ENCODE data around the gene SSH2. TPM values are rescaled to one million over a fixed set of nuclear protein-coding genes. Genes with fewer than 3 reads are reported as not detected.
"Not testable (repeated sequence)": the region's sequence is repeated elsewhere in the genome, so short reads cannot be mapped to it uniquely, and the experiment has no call there.

SSH2 gene
- total and polyA plus RNA-seq, 5 donors from 2014 or later: 27.2 to 90.4 (median 38.2) TPM

DNA sequence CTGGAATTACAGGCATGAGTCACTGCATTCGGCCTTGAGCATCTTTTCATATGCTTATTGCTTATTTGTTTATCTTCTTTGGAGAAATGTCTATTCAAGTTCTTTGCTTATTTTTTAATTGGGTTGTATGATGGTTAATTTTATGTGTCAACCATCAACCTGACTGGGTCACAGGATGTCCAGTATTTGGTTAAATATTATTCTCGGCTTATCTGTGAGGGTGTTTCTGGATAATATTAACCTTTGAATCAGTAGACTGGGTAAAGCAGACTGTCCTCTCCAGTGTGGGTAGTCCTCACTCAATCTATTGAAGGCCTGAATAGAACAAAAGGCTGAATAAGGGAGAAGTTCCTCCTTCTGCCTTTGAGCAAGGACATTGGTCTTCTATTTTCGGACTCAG, 142.0 kb downstream of the SSH2 start:
- Mint-ChIP-seq H3K4me3 (no peak overlapping the region), H3K9me3 (no peaks in the 10 kb centered on the region), H3K36me3 (peaks cover 17% of the 10 kb centered on the region), H3K4me1 (peaks cover 0 to 8% (median 0%) of the 10 kb centered on the region in 4 donors), H3K27me3 (no peaks in the 10 kb centered on the region), H3K27ac (no peak overlapping the region)
- Histone ChIP-seq H3K9me3 (ENCODE audit: control insufficient read depth in 2 of 2, low read length in 2 of 2) (no peaks in the 10 kb centered on the region), H3K27me3 (ENCODE audit: control insufficient read depth, insufficient read depth, low read length) (no peaks in the 10 kb centered on the region), H3K27ac (ENCODE audit: insufficient read depth, low read length, poor library complexity, severe bottlenecking) (no peak overlapping the region), H3K4me1 (ENCODE audit: control insufficient read depth, insufficient read depth, low read length, poor library complexity, severe bottlenecking) (no peaks in the 10 kb centered on the region), H3K36me3 (ENCODE audit: control insufficient read depth, insufficient read depth, low read length) (peaks cover 4% of the 10 kb centered on the region), H3K4me3 (ENCODE audit: low read depth, low read length) (no peak overlapping the region)
- ATAC-seq (ENCODE audit: low read depth in 2 of 2) (no peak), DNase-seq (no peak)

DNA sequence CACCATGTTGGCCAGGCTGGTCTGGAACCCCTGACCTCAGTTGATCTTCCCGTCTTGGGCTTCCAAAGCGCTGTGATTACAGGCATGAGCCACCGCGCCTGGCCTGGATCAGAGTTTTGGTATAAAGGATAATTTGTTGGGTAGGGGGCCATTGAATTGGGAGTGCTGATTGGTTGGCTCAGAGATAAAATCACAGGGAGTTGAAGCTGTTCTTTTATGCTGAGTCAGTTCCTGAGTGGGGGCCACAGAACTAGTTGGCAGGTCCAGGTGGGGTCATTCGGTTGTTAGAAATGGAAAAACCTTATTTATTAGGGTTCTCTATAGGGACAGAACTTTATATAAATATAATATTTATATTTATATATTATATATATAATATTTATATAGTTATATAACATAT, 147.1 kb downstream of the SSH2 start:
- H3K36me3 ChIP-seq (ENCODE audit: control insufficient read depth, insufficient read depth, low read length): no peaks in the 10 kb centered on the region
- ATAC-seq (ENCODE audit: low read depth in 2 of 2) (no peak), DNase-seq (no peak)
- Mint-ChIP-seq H3K4me1 (peaks cover 8 to 13% (median 9%) of the 10 kb centered on the region in 4 donors), H3K36me3 (peaks cover 3% of the 10 kb centered on the region), H3K4me3 (no peak overlapping the region), H3K9me3 (no peaks in the 10 kb centered on the region), H3K27ac (no peak overlapping the region), H3K27me3 (no peaks in the 10 kb centered on the region)
- H3K27me3 ChIP-seq (ENCODE audit: control insufficient read depth, insufficient read depth, low read length): no peaks in the 10 kb centered on the region
- no peaks in the 10 kb centered on the region for H3K9me3 ChIP-seq (ENCODE audit: control insufficient read depth in 2 of 2, low read length in 2 of 2)
- no peak overlapping the region for H3K27ac ChIP-seq (ENCODE audit: insufficient read depth, low read length, poor library complexity, severe bottlenecking)
- no peak overlapping the region for H3K4me3 ChIP-seq (ENCODE audit: low read depth, low read length)
- peaks cover 9% of the 10 kb centered on the region for H3K4me1 ChIP-seq (ENCODE audit: control insufficient read depth, insufficient read depth, low read length, poor library complexity, severe bottlenecking)

DNA sequence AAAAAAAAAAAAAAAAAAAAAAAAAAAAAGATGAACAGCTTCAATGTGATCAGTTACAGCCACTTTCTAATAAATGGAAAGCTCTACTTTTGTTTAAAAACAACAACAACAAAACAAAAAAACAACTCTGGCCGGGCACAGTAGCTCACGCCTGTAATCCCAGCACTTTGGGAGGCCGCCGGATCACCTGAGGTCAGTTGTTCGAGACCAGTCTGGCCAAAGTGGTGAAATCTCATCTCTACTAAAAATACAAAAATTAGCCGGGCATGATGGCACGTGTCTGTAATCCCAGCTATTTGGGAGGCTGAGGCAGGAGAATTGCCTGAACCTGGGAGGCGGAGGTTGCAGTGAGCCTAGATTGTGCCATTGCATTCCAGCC, 150.2 kb downstream of the SSH2 start:
- not testable (repeated sequence) for H3K36me3 Mint-ChIP-seq; H3K36me3 ChIP-seq (ENCODE audit: control insufficient read depth, insufficient read depth, low read length); ATAC-seq (ENCODE audit: low read depth in 2 of 2); H3K27ac ChIP-seq (ENCODE audit: insufficient read depth, low read length, poor library complexity, severe bottlenecking); H3K27me3 Mint-ChIP-seq; H3K4me1 ChIP-seq (ENCODE audit: control insufficient read depth, insufficient read depth, low read length, poor library complexity, severe bottlenecking); H3K9me3 ChIP-seq (ENCODE audit: control insufficient read depth in 2 of 2, low read length in 2 of 2); H3K4me3 ChIP-seq (ENCODE audit: low read depth, low read length); H3K4me3 Mint-ChIP-seq; DNase-seq; H3K27me3 ChIP-seq (ENCODE audit: control insufficient read depth, insufficient read depth, low read length); H3K9me3 Mint-ChIP-seq
- peaks cover 7 to 15% (median 10%) of the 10 kb centered on the region in 4 donors for H3K4me1 Mint-ChIP-seq
- peak overlapping the region in 1 of 3 donors; percentile 52 for H3K27ac Mint-ChIP-seq

- Histone ChIP-seq H3K4me3 (ENCODE audit: low read depth, low read length) (no peak overlapping the region), H3K36me3 (ENCODE audit: control insufficient read depth, insufficient read depth, low read length) (no peaks in the 10 kb centered on the region), H3K4me1 (ENCODE audit: control insufficient read depth, insufficient read depth, low read length, poor library complexity, severe bottlenecking) (peaks cover 9% of the 10 kb centered on the region), H3K27me3 (ENCODE audit: control insufficient read depth, insufficient read depth, low read length) (no peaks in the 10 kb centered on the region), H3K27ac (ENCODE audit: insufficient read depth, low read length, poor library complexity, severe bottlenecking) (no peak overlapping the region), H3K9me3 (ENCODE audit: control insufficient read depth in 2 of 2, low read length in 2 of 2) (no peaks in the 10 kb centered on the region)
- peaks cover 7 to 15% (median 10%) of the 10 kb centered on the region in 4 donors for H3K4me1 Mint-ChIP-seq
- peak; percentile 62 to 83 (median 79) for DNase-seq
- peak; percentile 94 to 98 for ATAC-seq (ENCODE audit: low read depth in 2 of 2)
- peak overlapping the region in 1 of 3 donors; percentile 52 for H3K27ac Mint-ChIP-seq
- H3K9me3 Mint-ChIP-seq: no peaks in the 10 kb centered on the region
- no peak overlapping the region for H3K4me3 Mint-ChIP-seq
- H3K27me3 Mint-ChIP-seq: no peaks in the 10 kb centered on the region
- H3K36me3 Mint-ChIP-seq: peaks cover 7% of the 10 kb centered on the region
Measured at GRCh38 chr17:29778956-29779811, 150.8 kb downstream of the SSH2 start.

DNA sequence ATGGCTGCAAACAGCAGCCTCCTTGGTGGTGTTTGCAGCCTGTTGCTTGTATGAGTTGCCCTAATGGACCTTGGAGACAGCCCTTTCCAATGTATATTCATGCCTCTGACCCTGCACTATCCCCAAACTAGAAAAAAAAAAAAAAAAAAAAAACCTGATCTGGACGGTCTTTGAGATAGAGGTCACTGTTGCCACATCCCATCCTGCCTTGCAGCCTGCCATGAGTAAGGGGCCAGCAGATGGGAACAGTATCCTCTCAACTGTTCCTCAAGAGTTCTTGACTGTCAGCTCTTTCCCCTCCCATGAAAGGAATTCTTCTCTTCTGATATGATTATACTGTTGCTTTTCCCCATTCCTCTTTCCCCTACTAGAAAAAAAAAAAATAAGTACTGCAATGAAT, 152.4 kb downstream of the SSH2 start:
- no peaks in the 10 kb centered on the region for H3K27me3 ChIP-seq (ENCODE audit: control insufficient read depth, insufficient read depth, low read length)
- peaks cover 7% of the 10 kb centered on the region for H3K36me3 Mint-ChIP-seq
- no peak overlapping the region for H3K4me3 ChIP-seq (ENCODE audit: low read depth, low read length)
- no peaks in the 10 kb centered on the region for H3K9me3 ChIP-seq (ENCODE audit: control insufficient read depth in 2 of 2, low read length in 2 of 2)
- peaks cover 9% of the 10 kb centered on the region for H3K4me1 ChIP-seq (ENCODE audit: control insufficient read depth, insufficient read depth, low read length, poor library complexity, severe bottlenecking)
- no peaks in the 10 kb centered on the region for H3K9me3 Mint-ChIP-seq
- H3K36me3 ChIP-seq (ENCODE audit: control insufficient read depth, insufficient read depth, low read length): no peaks in the 10 kb centered on the region
- DNase-seq (no peak), ATAC-seq (ENCODE audit: low read depth in 2 of 2) (no peak)
- H3K27ac ChIP-seq (ENCODE audit: insufficient read depth, low read length, poor library complexity, severe bottlenecking): no peak overlapping the region
- no peak overlapping the region for H3K27ac Mint-ChIP-seq
- no peaks in the 10 kb centered on the region for H3K27me3 Mint-ChIP-seq
- peaks cover 7 to 15% (median 10%) of the 10 kb centered on the region in 4 donors for H3K4me1 Mint-ChIP-seq
- H3K4me3 Mint-ChIP-seq: no peak overlapping the region

- no peaks in the 10 kb centered on the region for H3K27me3 Mint-ChIP-seq
- no peak overlapping the region for H3K4me3 ChIP-seq (ENCODE audit: low read depth, low read length)
- no peak overlapping the region for H3K27ac ChIP-seq (ENCODE audit: insufficient read depth, low read length, poor library complexity, severe bottlenecking)
- no peak overlapping the region for H3K27ac Mint-ChIP-seq
- ATAC-seq (ENCODE audit: low read depth in 2 of 2): no peak
- H3K4me3 Mint-ChIP-seq: no peak overlapping the region
- no peak for DNase-seq
- H3K4me1 ChIP-seq (ENCODE audit: control insufficient read depth, insufficient read depth, low read length, poor library complexity, severe bottlenecking): peaks cover 9% of the 10 kb centered on the region
- H3K36me3 ChIP-seq (ENCODE audit: control insufficient read depth, insufficient read depth, low read length): no peaks in the 10 kb centered on the region
- H3K4me1 Mint-ChIP-seq: peaks cover 8 to 15% (median 12%) of the 10 kb centered on the region in 4 donors
- H3K9me3 Mint-ChIP-seq: no peaks in the 10 kb centered on the region
- peaks cover 7% of the 10 kb centered on the region for H3K36me3 Mint-ChIP-seq
- no peaks in the 10 kb centered on the region for H3K9me3 ChIP-seq (ENCODE audit: control insufficient read depth in 2 of 2, low read length in 2 of 2)
- H3K27me3 ChIP-seq (ENCODE audit: control insufficient read depth, insufficient read depth, low read length): no peaks in the 10 kb centered on the region
Measured at GRCh38 chr17:29776026-29776425, 154.0 kb downstream of the SSH2 start.

- Mint-ChIP-seq H3K9me3 (peaks cover 0 to 2% (median 0%) of the 10 kb centered on the region in 7 donors), H3K4me1 (peaks cover 0 to 9% (median 3%) of the 10 kb centered on the region in 4 donors), H3K27ac (peak overlapping the region in 1 of 3 donors; percentile 26), H3K36me3 (peaks cover 3% of the 10 kb centered on the region), H3K4me3 (no peak overlapping the region), H3K27me3 (no peaks in the 10 kb centered on the region)
- no peaks in the 10 kb centered on the region for H3K4me1 ChIP-seq (ENCODE audit: control insufficient read depth, insufficient read depth, low read length, poor library complexity, severe bottlenecking)
- no peaks in the 10 kb centered on the region for H3K36me3 ChIP-seq (ENCODE audit: control insufficient read depth, insufficient read depth, low read length)
- no peak overlapping the region for H3K27ac ChIP-seq (ENCODE audit: insufficient read depth, low read length, poor library complexity, severe bottlenecking)
- H3K4me3 ChIP-seq (ENCODE audit: low read depth, low read length): no peak overlapping the region
- no peak for ATAC-seq (ENCODE audit: low read depth in 2 of 2)
- H3K27me3 ChIP-seq (ENCODE audit: control insufficient read depth, insufficient read depth, low read length): no peaks in the 10 kb centered on the region
- no peaks in the 10 kb centered on the region for H3K9me3 ChIP-seq (ENCODE audit: control insufficient read depth in 2 of 2, low read length in 2 of 2)
- no peak for DNase-seq
Measured at GRCh38 chr17:29772981-29773380, 157.0 kb downstream of the SSH2 start.

DNA sequence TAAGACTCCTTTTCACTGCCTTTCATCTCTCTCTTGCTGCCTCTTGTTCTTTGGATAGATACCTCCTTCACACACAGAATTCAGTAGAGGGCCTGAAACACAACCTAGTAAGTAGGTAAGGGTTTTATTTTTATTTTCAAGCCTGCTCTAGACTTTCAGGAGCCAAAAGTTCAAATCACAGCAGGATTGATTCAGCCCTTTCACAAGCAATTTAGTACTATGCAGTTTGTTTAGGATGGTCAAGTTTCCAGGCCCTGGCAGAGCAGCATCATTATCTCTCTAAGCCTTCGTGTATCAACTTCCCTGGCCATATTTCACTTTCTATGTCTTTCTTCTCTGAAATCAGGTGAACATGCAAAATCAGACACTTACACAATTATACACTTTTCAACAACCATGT, 158.5 kb downstream of the SSH2 start:
- no peaks in the 10 kb centered on the region for H3K27me3 Mint-ChIP-seq

More for the DNA sequence above, 158.5 kb downstream of the SSH2 start:
- H3K27ac Mint-ChIP-seq: peak overlapping the region in 1 of 3 donors; percentile 37
- no peak overlapping the region for H3K4me3 Mint-ChIP-seq
- Histone ChIP-seq H3K36me3 (ENCODE audit: control insufficient read depth, insufficient read depth, low read length) (no peaks in the 10 kb centered on the region), H3K27me3 (ENCODE audit: control insufficient read depth, insufficient read depth, low read length) (no peaks in the 10 kb centered on the region), H3K4me3 (ENCODE audit: low read depth, low read length) (no peak overlapping the region), H3K9me3 (ENCODE audit: control insufficient read depth in 2 of 2, low read length in 2 of 2) (no peaks in the 10 kb centered on the region), H3K27ac (ENCODE audit: insufficient read depth, low read length, poor library complexity, severe bottlenecking) (no peak overlapping the region), H3K4me1 (ENCODE audit: control insufficient read depth, insufficient read depth, low read length, poor library complexity, severe bottlenecking) (no peaks in the 10 kb centered on the region)
- H3K36me3 Mint-ChIP-seq: no peaks in the 10 kb centered on the region
- H3K4me1 Mint-ChIP-seq: peaks cover 0 to 9% (median 0%) of the 10 kb centered on the region in 4 donors
- H3K9me3 Mint-ChIP-seq: peaks cover 0 to 2% (median 0%) of the 10 kb centered on the region in 7 donors
- ATAC-seq (ENCODE audit: low read depth in 2 of 2) (no peak), DNase-seq (no peak)

Data from CD4-positive, CD25-positive, alpha-beta regulatory T cell (primary cell).